Measurements from ENCODE around the gene DIP2B.

The DIP2B gene

GRCh38 chr12:50612882-50613281, 108.1 kb downstream of the DIP2B start:
- Mint-ChIP-seq H3K36me3 (ENCODE audit: low read depth) (peaks cover 2% of the 10 kb centered on the region), H3K4me3 (no peak overlapping the region), H3K27me3 (ENCODE audit: low read depth) (no peaks in the 10 kb centered on the region), H3K27ac (no peak overlapping the region), H3K9me3 (no peaks in the 10 kb centered on the region), H3K4me1 (ENCODE audit: low read depth) (no peaks in the 10 kb centered on the region)
- DNase-seq (ENCODE audit: low spot score): no peak

GRCh38 chr12:50613463-50613862, 108.7 kb downstream of the DIP2B start:
- Mint-ChIP-seq H3K27ac (no peak overlapping the region), H3K27me3 (ENCODE audit: low read depth) (no peaks in the 10 kb centered on the region), H3K9me3 (no peaks in the 10 kb centered on the region), H3K4me3 (no peak overlapping the region), H3K4me1 (ENCODE audit: low read depth) (peaks cover 2% of the 10 kb centered on the region), H3K36me3 (ENCODE audit: low read depth) (peaks cover 2% of the 10 kb centered on the region)
- DNase-seq (ENCODE audit: low spot score): no peak

GRCh38 chr12:50614167-50614759, 109.5 kb downstream of the DIP2B start:
- Mint-ChIP-seq H3K36me3 (ENCODE audit: low read depth) (peaks cover 2% of the 10 kb centered on the region), H3K9me3 (no peaks in the 10 kb centered on the region), H3K4me1 (ENCODE audit: low read depth) (peaks cover 5% of the 10 kb centered on the region), H3K4me3 (no peak overlapping the region), H3K27me3 (ENCODE audit: low read depth) (no peaks in the 10 kb centered on the region), H3K27ac (no peak overlapping the region)
- no peak for DNase-seq (ENCODE audit: low spot score)

- Mint-ChIP-seq H3K27me3 (ENCODE audit: low read depth) (no peaks in the 10 kb centered on the region), H3K4me3 (no peak overlapping the region), H3K4me1 (ENCODE audit: low read depth) (peaks cover 9% of the 10 kb centered on the region), H3K27ac (no peak overlapping the region), H3K36me3 (ENCODE audit: low read depth) (peaks cover 2% of the 10 kb centered on the region), H3K9me3 (no peaks in the 10 kb centered on the region)
- no peak for DNase-seq (ENCODE audit: low spot score)
Measured at GRCh38 chr12:50615145-50615906, 110.5 kb downstream of the DIP2B start.

GRCh38 chr12:50615907-50616296, 111.1 kb downstream of the DIP2B start:
- H3K36me3 Mint-ChIP-seq (ENCODE audit: low read depth): peaks cover 2% of the 10 kb centered on the region
- no peaks in the 10 kb centered on the region for H3K27me3 Mint-ChIP-seq (ENCODE audit: low read depth)
- no peak for DNase-seq (ENCODE audit: low spot score)
- no peak overlapping the region for H3K4me3 Mint-ChIP-seq
- no peaks in the 10 kb centered on the region for H3K9me3 Mint-ChIP-seq
- peaks cover 13% of the 10 kb centered on the region for H3K4me1 Mint-ChIP-seq (ENCODE audit: low read depth)
- no peak overlapping the region for H3K27ac Mint-ChIP-seq

- Mint-ChIP-seq H3K4me1 (ENCODE audit: low read depth) (peaks cover 26% of the 10 kb centered on the region), H3K27me3 (ENCODE audit: low read depth) (no peaks in the 10 kb centered on the region), H3K36me3 (ENCODE audit: low read depth) (peaks cover 2% of the 10 kb centered on the region), H3K9me3 (no peaks in the 10 kb centered on the region), H3K4me3 (no peak overlapping the region), H3K27ac (no peak overlapping the region)
- no peak for DNase-seq (ENCODE audit: low spot score)
Measured at GRCh38 chr12:50617657-50618056, 112.9 kb downstream of the DIP2B start.

- no peaks in the 10 kb centered on the region for H3K9me3 Mint-ChIP-seq
- H3K4me1 Mint-ChIP-seq (ENCODE audit: low read depth): peaks cover 26% of the 10 kb centered on the region
- H3K27ac Mint-ChIP-seq: no peak overlapping the region
- DNase-seq (ENCODE audit: low spot score): no peak
- peaks cover 2% of the 10 kb centered on the region for H3K36me3 Mint-ChIP-seq (ENCODE audit: low read depth)
- H3K4me3 Mint-ChIP-seq: no peak overlapping the region
- H3K27me3 Mint-ChIP-seq (ENCODE audit: low read depth): no peaks in the 10 kb centered on the region
Measured at GRCh38 chr12:50618864-50619609, 114.3 kb downstream of the DIP2B start.

- peaks cover 28% of the 10 kb centered on the region for H3K4me1 Mint-ChIP-seq (ENCODE audit: low read depth)
- no peaks in the 10 kb centered on the region for H3K27me3 Mint-ChIP-seq (ENCODE audit: low read depth)
- no peak overlapping the region for H3K4me3 Mint-ChIP-seq
- H3K9me3 Mint-ChIP-seq: peaks cover 1% of the 10 kb centered on the region
- DNase-seq (ENCODE audit: low spot score): no peak
- H3K27ac Mint-ChIP-seq: no peak overlapping the region
- peaks cover 3% of the 10 kb centered on the region for H3K36me3 Mint-ChIP-seq (ENCODE audit: low read depth)
Measured at GRCh38 chr12:50619610-50619958, 114.8 kb downstream of the DIP2B start.

GRCh38 chr12:50620109-50620977, 115.6 kb downstream of the DIP2B start:
- Mint-ChIP-seq H3K4me1 (ENCODE audit: low read depth) (peaks cover 36% of the 10 kb centered on the region), H3K4me3 (no peak overlapping the region), H3K9me3 (peaks cover 9% of the 10 kb centered on the region), H3K27ac (no peak overlapping the region), H3K27me3 (ENCODE audit: low read depth) (no peaks in the 10 kb centered on the region), H3K36me3 (ENCODE audit: low read depth) (peaks cover 7% of the 10 kb centered on the region)
- DNase-seq (ENCODE audit: low spot score): no peak

GRCh38 chr12:50620978-50621360, 116.2 kb downstream of the DIP2B start:
- H3K4me1 Mint-ChIP-seq (ENCODE audit: low read depth): peaks cover 38% of the 10 kb centered on the region
- H3K4me3 Mint-ChIP-seq: no peak overlapping the region
- DNase-seq (ENCODE audit: low spot score): no peak
- no peaks in the 10 kb centered on the region for H3K27me3 Mint-ChIP-seq (ENCODE audit: low read depth)
- H3K36me3 Mint-ChIP-seq (ENCODE audit: low read depth): peaks cover 9% of the 10 kb centered on the region
- H3K27ac Mint-ChIP-seq: no peak overlapping the region
- H3K9me3 Mint-ChIP-seq: peaks cover 9% of the 10 kb centered on the region

GRCh38 chr12:50621399-50622300, 116.9 kb downstream of the DIP2B start:
- Mint-ChIP-seq H3K27me3 (ENCODE audit: low read depth) (no peaks in the 10 kb centered on the region), H3K9me3 (peaks cover 9% of the 10 kb centered on the region), H3K36me3 (ENCODE audit: low read depth) (peaks cover 12% of the 10 kb centered on the region), H3K4me3 (no peak overlapping the region), H3K27ac (peak overlapping the region; percentile 9), H3K4me1 (ENCODE audit: low read depth) (peaks cover 39% of the 10 kb centered on the region)
- DNase-seq (ENCODE audit: low spot score): no peak

- Mint-ChIP-seq H3K9me3 (peaks cover 9% of the 10 kb centered on the region), H3K4me1 (ENCODE audit: low read depth) (peaks cover 33% of the 10 kb centered on the region), H3K27me3 (ENCODE audit: low read depth) (no peaks in the 10 kb centered on the region), H3K4me3 (peak overlapping the region; percentile 43), H3K27ac (peak overlapping the region; percentile 77), H3K36me3 (ENCODE audit: low read depth) (peaks cover 34% of the 10 kb centered on the region)
- no peak for DNase-seq (ENCODE audit: low spot score)
Measured at GRCh38 chr12:50625029-50625925, 120.5 kb downstream of the DIP2B start.

Measured in T-helper 2 cell treated with Interferon-gamma antibody and Interleukin-4, amounts not matched to agents 5 μg/mL and 100 μg/mL, for 36 hours (primary cell).